CD14-positive monocyte (primary cell): ENCODE results near the gene DDX10. TPM values are rescaled to one million over a fixed set of nuclear protein-coding genes. Genes with fewer than 3 reads are reported as not detected.

Source experiments
- DNase-seq, 3 donors: peaks; one replicate each; pipeline ENCODE4 v3.0.0-alpha.2; 2011 to 2022
- H2AFZ ChIP-seq: 2 replicates; pipeline ENCODE4 v1.6.0; 2012; ENCODE audit warnings: mild to moderate bottlenecking, low read depth, low read length, inconsistent platforms; ENCODE audit not compliant: insufficient read depth, poor library complexity, severe bottlenecking
- H3K27ac ChIP-seq, 2 donors: 1 replicate in 1 of 2; 2 replicates in 1 of 2; pipeline ENCODE4 v1.5.1; 2012 to 2013; ENCODE audit warnings: low read length in 2 of 2, control low read depth in 1 of 2, inconsistent platforms in 1 of 2, low read depth in 1 of 2, mild to moderate bottlenecking in 1 of 2
- H3K27me3 ChIP-seq, 2 donors: one replicate each; pipeline versions ENCODE4 v1.6.0 to v1.6.1; 2011 to 2013; ENCODE audit warnings: low read length in 2 of 2; ENCODE audit not compliant: control insufficient read depth in 2 of 2, insufficient read depth in 2 of 2
- H3K36me3 ChIP-seq, 2 donors: replicated peaks in 1 of 2; 1 replicate in 1 of 2; 2 replicates in 1 of 2; pipeline versions ENCODE4 v1.5.1 to v1.6.1; 2012 to 2013; ENCODE audit warnings: low read length in 2 of 2, control low read depth in 1 of 2, inconsistent platforms in 1 of 2, mild to moderate bottlenecking in 1 of 2; ENCODE audit not compliant: insufficient read depth in 2 of 2, control insufficient read depth in 1 of 2
- H3K4me1 ChIP-seq, 2 donors: 1 replicate in 1 of 2; 2 replicates in 1 of 2; pipeline versions ENCODE4 v1.5.1 to v1.6.1; 2012 to 2013; ENCODE audit warnings: low read length in 2 of 2, control low read depth in 1 of 2, inconsistent platforms in 1 of 2, mild to moderate bottlenecking in 1 of 2, moderate library complexity in 1 of 2; ENCODE audit not compliant: insufficient read depth in 2 of 2, control insufficient read depth in 1 of 2
- H3K4me2 ChIP-seq: replicated peaks from 2 replicates; pipeline ENCODE3; 2012; ENCODE audit warnings: low read length, moderate library complexity, mild to moderate bottlenecking; ENCODE audit not compliant: poor library complexity, severe bottlenecking; ENCODE audit errors: extremely low read depth
- H3K4me3 ChIP-seq, 3 experiments: fragments of 200-600 bp in 1 of 3; sonication (generic) in 1 of 3; replicated peaks in 1 of 3; 1 replicate in 2 of 3; 2 replicates in 1 of 3; pipeline ENCODE4 v1.5.1; 2011 to 2013; ENCODE audit warnings: low read length in 3 of 3, mild to moderate bottlenecking in 3 of 3, control low read depth in 2 of 3, low read depth in 2 of 3, inconsistent platforms in 1 of 3, moderate library complexity in 1 of 3
- H3K79me2 ChIP-seq: 2 replicates; pipeline ENCODE4 v1.6.0; 2012; ENCODE audit warnings: mild to moderate bottlenecking, control low read depth, inconsistent platforms, low read length, moderate library complexity; ENCODE audit not compliant: insufficient read depth
- H3K9ac ChIP-seq: 2 replicates; pipeline ENCODE4 v1.6.0; 2017; ENCODE audit warnings: low read length, mild to moderate bottlenecking; ENCODE audit not compliant: insufficient read depth, poor library complexity, severe bottlenecking
- H3K9me3 ChIP-seq, 2 donors: replicated peaks in 1 of 2; 1 replicate in 1 of 2; 2 replicates in 1 of 2; pipeline versions ENCODE4 v1.5.1 to v1.6.1; 2012 to 2013; ENCODE audit warnings: low read length in 2 of 2, control low read depth in 1 of 2; ENCODE audit not compliant: control insufficient read depth in 1 of 2, insufficient read depth in 1 of 2
- H4K20me1 ChIP-seq: 2 replicates; pipeline ENCODE4 v1.6.0; 2012; ENCODE audit warnings: mild to moderate bottlenecking, low read length, control low read depth, moderate library complexity; ENCODE audit not compliant: insufficient read depth
- H3K27ac Mint-ChIP-seq, 7 donors: one replicate each; pipeline ENCODE4 v1.8.0; 2020; ENCODE audit warnings: mild to moderate bottlenecking in 7 of 7, mixed read lengths in 7 of 7, moderate library complexity in 6 of 7, inconsistent platforms in 2 of 7
- H3K27me3 Mint-ChIP-seq, 3 donors: one replicate each; pipeline ENCODE4 v1.8.0; 2021 to 2022; ENCODE audit warnings: low read depth in 3 of 3, mild to moderate bottlenecking in 3 of 3, mixed read lengths in 3 of 3, moderate library complexity in 3 of 3, inconsistent platforms in 1 of 3
- H3K36me3 Mint-ChIP-seq, 2 donors: one replicate each; pipeline ENCODE4 v1.8.0; 2020; ENCODE audit warnings: mixed read lengths in 2 of 2, inconsistent platforms in 1 of 2, mild to moderate bottlenecking in 1 of 2
- H3K4me1 Mint-ChIP-seq: one replicate; pipeline ENCODE4 v1.8.0; 2020; ENCODE audit warnings: mild to moderate bottlenecking, mixed read lengths
- H3K4me3 Mint-ChIP-seq, 2 donors: one replicate each; pipeline ENCODE4 v1.8.0; 2020; ENCODE audit warnings: mild to moderate bottlenecking in 2 of 2, mixed read lengths in 2 of 2, moderate library complexity in 1 of 2
- H3K9me3 Mint-ChIP-seq, 7 donors: one replicate each; pipeline ENCODE4 v1.8.0; 2020 to 2022; ENCODE audit warnings: mixed read lengths in 7 of 7, mild to moderate bottlenecking in 6 of 7, moderate library complexity in 6 of 7, inconsistent platforms in 2 of 7
- CTCF ChIP-seq: fragments of 200-600 bp; IDR thresholded peaks from one replicate; pipeline ENCODE4 v1.8.0; 2022; ENCODE audit warnings: antibody characterized with exemption, mild to moderate bottlenecking
- WGBS: methylation state at CpG from one replicate; pipeline ENCODE4 v1.1.5; 2013; ENCODE audit warnings: missing lambda C conversion rate; ENCODE audit not compliant: insufficient coverage; 5-methylcytosine and 5-hydroxymethylcytosine counted together
- intact Hi-C, 2 donors: fragments of 100-400 bp; cut with micrococcal nuclease; formaldehyde crosslinking; loops; one replicate each; pipeline versions ENCODE4 v1.15.0 to v1.15.1; 2023
- polyA plus RNA-seq, 3 donors: library from polyadenylated mRNA; depleted of rRNA in 1 of 3; unstranded in 2 of 3; stranded (reverse) in 1 of 3; fragments of 300-500 nt in 2 of 3; fragments of >200 nt in 1 of 3; fragmentation: Illumina TruSeq in 2 of 3; gene quantifications; 1 replicate in 2 of 3; 2 replicates in 1 of 3; pipeline ENCODE4 v1.2.3, GENCODE V29; 2012 to 2021

DDX10 gene
- polyA plus RNA-seq, 3 donors = 5.0 to 6.3 (median 5.3) TPM

DNA sequence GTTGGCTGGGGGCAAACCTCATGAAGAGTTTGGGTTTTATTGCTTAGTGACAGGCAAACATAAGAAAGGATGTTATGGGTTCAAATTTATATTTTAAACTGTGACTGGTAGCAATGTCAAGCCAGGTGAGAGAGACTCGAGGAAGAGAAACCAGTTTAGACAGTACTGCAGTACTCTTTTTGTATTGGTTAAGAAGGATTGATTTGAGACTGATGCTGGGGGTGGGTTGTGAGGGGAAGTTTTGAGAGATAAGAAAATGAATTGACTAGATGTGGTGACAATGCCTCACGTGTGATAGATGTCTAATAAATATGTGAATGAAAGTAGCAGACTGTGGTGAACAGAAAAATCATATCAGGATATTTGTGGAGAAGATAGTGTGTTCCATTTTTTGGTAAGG lies 142.4 kb downstream of the DDX10 start:
- Histone ChIP-seq H3K27me3 (no peaks in the 10 kb centered on the region), H3K4me1 (no peaks in the 10 kb centered on the region), H3K27ac (no peak overlapping the region), H2AFZ (no peak overlapping the region), H3K36me3 (no peaks in the 10 kb centered on the region), H3K9me3 (no peaks in the 10 kb centered on the region), H3K9ac (no peak overlapping the region), H3K4me2 (no peak overlapping the region), H3K4me3 (no peak overlapping the region), H3K79me2 (no peaks in the 10 kb centered on the region), H4K20me1 (no peaks in the 10 kb centered on the region)
- WGBS = 83% methylated on average over 2 of the region's 2 CpGs
- Mint-ChIP-seq H3K4me3 (no peak overlapping the region), H3K27me3 (no peaks in the 10 kb centered on the region), H3K4me1 (peaks cover 2% of the 10 kb centered on the region), H3K36me3 (peaks cover 2 to 6% of the 10 kb centered on the region in 2 donors), H3K27ac (no peak overlapping the region), H3K9me3 (no peaks in the 10 kb centered on the region)
- no peak for TF ChIP-seq CTCF
- DNase-seq = no peak
- intact Hi-C loops = no loop called here

DNA sequence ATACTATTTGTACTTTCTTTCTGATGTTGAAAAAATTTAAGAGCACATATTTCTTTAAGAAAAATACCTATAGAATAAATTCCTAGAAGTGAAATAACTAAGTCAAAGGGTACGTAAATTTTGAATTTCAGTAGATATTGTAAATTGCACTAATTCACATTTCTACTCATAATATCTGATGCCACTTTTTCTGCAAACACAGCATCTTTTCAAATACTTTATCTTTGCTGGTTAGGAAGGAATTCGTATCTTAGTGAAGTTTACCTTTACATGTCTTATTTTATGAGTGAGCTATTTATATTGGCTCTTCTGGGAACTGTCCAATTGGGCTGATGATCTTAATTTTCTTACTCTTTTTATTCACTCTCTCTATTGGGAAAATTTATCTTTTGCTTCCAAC lies 148.2 kb downstream of the DDX10 start:
- H3K9ac ChIP-seq = no peak overlapping the region
- Mint-ChIP-seq H3K4me1 (peaks cover 5% of the 10 kb centered on the region), H3K27ac (no peak overlapping the region), H3K27me3 (no peaks in the 10 kb centered on the region), H3K4me3 (no peak overlapping the region), H3K9me3 (peaks cover 0 to 2% (median 0%) of the 10 kb centered on the region in 7 donors), H3K36me3 (peaks cover 2 to 16% of the 10 kb centered on the region in 2 donors)
- H3K4me3 ChIP-seq = no peak overlapping the region
- no peak overlapping the region for H3K27ac ChIP-seq
- WGBS = no CpG with 5 or more reads among the region's 2 CpGs
- H2AFZ ChIP-seq = no peak overlapping the region
- no peaks in the 10 kb centered on the region for H3K79me2 ChIP-seq
- DNase-seq = no peak
- intact Hi-C loops = no loop called here
- H3K27me3 ChIP-seq = no peaks in the 10 kb centered on the region
- H3K4me2 ChIP-seq = no peak overlapping the region
- H3K4me1 ChIP-seq = no peaks in the 10 kb centered on the region
- TF ChIP-seq CTCF = no peak
- H4K20me1 ChIP-seq = no peaks in the 10 kb centered on the region
- H3K36me3 ChIP-seq = no peaks in the 10 kb centered on the region
- no peaks in the 10 kb centered on the region for H3K9me3 ChIP-seq
